HFFc6 (cell line): Measurements from ENCODE around the gene RHOBTB3. TPM values are rescaled to one million over a fixed set of nuclear protein-coding genes. Genes with fewer than 3 reads are reported as not detected.

Experiments used
- DNase-seq: peaks from one replicate; pipeline ENCODE4 v3.0.0-alpha.2; 2018
- H3K27ac Mint-ChIP-seq: 2 replicates; pipeline ENCODE4 v1.8.0; 2020; ENCODE audit warnings: mild to moderate bottlenecking, mixed read lengths
- H3K27me3 Mint-ChIP-seq: 2 replicates; pipeline ENCODE4 v1.8.0; 2021; ENCODE audit warnings: mild to moderate bottlenecking, moderate library complexity, mixed read lengths; ENCODE audit not compliant: insufficient read depth
- H3K36me3 Mint-ChIP-seq: 2 replicates; pipeline ENCODE4 v1.8.0; 2021; ENCODE audit warnings: low read depth, mixed read lengths
- H3K4me1 Mint-ChIP-seq: 2 replicates; pipeline ENCODE4 v1.8.0; 2020; ENCODE audit warnings: low read depth, mixed read lengths
- H3K4me3 Mint-ChIP-seq: 2 replicates; pipeline ENCODE4 v1.8.0; 2020; ENCODE audit warnings: mild to moderate bottlenecking, moderate library complexity, mixed read lengths
- H3K9me3 Mint-ChIP-seq: 2 replicates; pipeline ENCODE4 v1.8.0; 2020; ENCODE audit warnings: mild to moderate bottlenecking, mixed read lengths
- total RNA-seq, 6 experiments: library from RNA; stranded (reverse); fragmentation: NEBNext Ultra II Directional; extraction: Animal tissue kit (Norgen Biotek cat#: 25700); gene quantifications; 2 replicates in 1 of 6; 3 replicates in 5 of 6; pipeline ENCODE4 v1.2.3, GENCODE V29; 2021
- TF ChIP-seq, protein P1 (sequence below): fragments of 200-600 bp; sonication (generic); IDR thresholded peaks from 2 replicates; pipeline ENCODE4 v1.5.0; 2021; ENCODE audit warnings: antibody characterized with exemption, mild to moderate bottlenecking

RHOBTB3 gene
- total RNA-seq, 6 experiments from 2014 or later = 110 to 184 (median 160) TPM

DNA sequence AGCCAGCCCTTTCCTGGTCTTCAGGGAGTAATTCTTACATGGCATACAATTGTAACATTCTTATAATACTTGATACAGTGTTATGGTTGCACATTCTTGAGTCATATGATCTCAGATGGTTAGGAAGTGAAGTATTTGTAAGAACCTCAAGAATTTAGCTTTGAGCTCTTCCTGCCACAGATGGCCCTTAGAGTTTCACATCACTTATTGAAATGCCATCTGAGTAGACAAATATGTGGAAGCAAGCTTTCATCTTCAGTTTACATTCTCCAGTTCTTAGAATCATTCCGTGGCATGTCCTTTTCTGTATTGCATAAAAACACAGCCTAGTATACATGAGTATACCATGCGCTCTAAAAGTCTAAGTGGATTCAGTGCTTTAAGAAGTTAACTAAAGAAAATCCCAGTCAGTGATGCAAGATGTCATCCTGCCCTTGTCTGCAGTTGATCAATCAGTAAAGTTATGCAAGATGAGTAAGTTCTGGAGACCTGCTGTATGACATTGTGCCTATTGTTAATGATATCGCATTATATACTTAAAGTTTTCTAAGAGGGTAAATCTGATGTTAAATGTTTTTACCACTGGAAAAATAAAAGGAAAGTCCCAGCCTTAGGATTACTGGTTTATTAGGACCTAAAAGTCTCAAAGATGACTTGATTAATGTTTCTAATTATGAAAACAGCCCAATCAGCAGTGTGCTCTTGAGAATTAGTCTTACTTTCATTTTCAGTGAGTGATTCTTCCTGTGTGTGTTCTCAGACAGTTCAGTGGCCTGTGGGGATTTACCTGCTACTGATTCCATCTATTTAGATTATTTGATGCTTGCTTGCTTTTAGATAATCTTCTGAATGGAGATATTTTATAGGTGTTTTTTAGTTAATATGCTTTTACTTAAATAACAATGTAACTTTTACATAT, 29.4 kb downstream of the RHOBTB3 start:
- Mint-ChIP-seq H3K9me3 (no peaks in the 10 kb centered on the region), H3K4me1 (peaks cover 79% of the 10 kb centered on the region), H3K27ac (peak overlapping the region; percentile 84), H3K4me3 (peak overlapping the region; percentile 67), H3K27me3 (peaks cover 3% of the 10 kb centered on the region), H3K36me3 (peaks cover 66% of the 10 kb centered on the region)
- TF ChIP-seq, protein P1, sequence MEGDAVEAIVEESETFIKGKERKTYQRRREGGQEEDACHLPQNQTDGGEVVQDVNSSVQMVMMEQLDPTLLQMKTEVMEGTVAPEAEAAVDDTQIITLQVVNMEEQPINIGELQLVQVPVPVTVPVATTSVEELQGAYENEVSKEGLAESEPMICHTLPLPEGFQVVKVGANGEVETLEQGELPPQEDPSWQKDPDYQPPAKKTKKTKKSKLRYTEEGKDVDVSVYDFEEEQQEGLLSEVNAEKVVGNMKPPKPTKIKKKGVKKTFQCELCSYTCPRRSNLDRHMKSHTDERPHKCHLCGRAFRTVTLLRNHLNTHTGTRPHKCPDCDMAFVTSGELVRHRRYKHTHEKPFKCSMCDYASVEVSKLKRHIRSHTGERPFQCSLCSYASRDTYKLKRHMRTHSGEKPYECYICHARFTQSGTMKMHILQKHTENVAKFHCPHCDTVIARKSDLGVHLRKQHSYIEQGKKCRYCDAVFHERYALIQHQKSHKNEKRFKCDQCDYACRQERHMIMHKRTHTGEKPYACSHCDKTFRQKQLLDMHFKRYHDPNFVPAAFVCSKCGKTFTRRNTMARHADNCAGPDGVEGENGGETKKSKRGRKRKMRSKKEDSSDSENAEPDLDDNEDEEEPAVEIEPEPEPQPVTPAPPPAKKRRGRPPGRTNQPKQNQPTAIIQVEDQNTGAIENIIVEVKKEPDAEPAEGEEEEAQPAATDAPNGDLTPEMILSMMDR = no peak
- peak; percentile 95 for DNase-seq

DNA sequence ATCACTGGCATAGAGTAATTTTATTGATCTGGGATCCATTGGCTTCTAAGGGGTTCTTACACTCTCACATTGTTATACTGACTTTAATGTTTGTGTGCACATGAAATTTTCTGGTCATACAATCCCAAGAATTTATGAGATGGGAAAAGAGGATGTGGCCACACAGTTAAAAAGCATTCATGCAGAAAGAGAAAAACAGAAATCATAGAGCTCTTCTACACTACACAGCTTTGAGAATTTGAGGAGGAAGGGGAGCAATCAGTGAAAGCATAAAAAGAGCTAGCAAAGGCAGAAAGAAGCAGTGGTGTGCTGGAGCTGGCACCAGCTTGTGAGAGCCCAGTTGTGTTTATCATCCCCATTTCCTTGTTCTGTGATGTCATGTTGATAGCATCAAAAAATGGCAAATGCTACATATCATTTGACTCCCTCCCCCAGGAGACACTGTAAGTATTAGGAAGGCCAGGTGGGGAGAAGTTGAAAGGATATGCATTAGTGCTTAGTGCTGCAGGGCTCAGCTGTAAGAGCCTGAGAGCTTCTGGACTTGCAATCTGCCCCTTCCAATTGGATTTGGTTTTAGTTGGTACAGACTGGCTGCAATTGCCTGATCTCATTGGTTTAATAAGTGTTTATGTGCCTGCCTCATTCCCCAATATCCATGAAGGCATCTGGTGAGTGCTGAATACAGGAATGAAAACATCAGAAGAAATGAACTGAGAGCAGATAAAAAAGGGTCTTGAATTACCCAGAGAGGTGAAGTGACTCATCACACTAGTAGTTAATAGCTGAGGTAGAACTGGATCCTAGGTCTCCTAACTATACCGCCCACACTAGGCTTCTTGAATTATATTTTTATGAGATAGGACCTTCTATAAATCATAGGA, 30.9 kb downstream of the RHOBTB3 start:
- Mint-ChIP-seq H3K4me1 (peaks cover 71% of the 10 kb centered on the region), H3K36me3 (peaks cover 69% of the 10 kb centered on the region), H3K9me3 (no peaks in the 10 kb centered on the region), H3K4me3 (peak overlapping the region; percentile 67), H3K27me3 (peaks cover 3% of the 10 kb centered on the region), H3K27ac (peak overlapping the region; percentile 84)
- TF ChIP-seq, protein P1 = no peak
- peak; percentile 87 for DNase-seq

DNA sequence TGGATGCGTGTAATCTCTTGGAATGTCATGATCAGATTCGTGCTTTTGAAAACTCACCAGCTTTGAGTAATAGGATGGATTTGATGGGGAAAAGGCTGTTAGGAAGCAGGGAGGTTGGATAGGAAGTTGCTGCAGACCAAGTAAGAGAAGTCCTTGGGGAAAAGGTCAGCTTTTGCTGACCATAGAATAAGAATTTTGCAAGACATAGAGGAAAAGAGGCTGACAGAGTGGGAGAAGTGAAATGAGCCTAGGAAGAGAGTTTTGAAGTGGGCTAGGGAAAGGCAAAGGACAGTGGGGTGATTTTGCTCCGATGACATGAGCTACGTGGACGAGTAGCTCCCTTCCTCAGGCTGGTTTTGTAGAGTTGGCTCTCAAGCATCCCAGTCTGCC, 31.5 kb downstream of the RHOBTB3 start:
- H3K36me3 Mint-ChIP-seq = peaks cover 65% of the 10 kb centered on the region
- peak overlapping the region; percentile 61 for H3K4me3 Mint-ChIP-seq
- TF ChIP-seq, protein P1 = no peak
- H3K27ac Mint-ChIP-seq = peak overlapping the region; percentile 84
- H3K9me3 Mint-ChIP-seq = no peaks in the 10 kb centered on the region
- DNase-seq = no peak
- peaks cover 70% of the 10 kb centered on the region for H3K4me1 Mint-ChIP-seq
- H3K27me3 Mint-ChIP-seq = peaks cover 3% of the 10 kb centered on the region

DNA sequence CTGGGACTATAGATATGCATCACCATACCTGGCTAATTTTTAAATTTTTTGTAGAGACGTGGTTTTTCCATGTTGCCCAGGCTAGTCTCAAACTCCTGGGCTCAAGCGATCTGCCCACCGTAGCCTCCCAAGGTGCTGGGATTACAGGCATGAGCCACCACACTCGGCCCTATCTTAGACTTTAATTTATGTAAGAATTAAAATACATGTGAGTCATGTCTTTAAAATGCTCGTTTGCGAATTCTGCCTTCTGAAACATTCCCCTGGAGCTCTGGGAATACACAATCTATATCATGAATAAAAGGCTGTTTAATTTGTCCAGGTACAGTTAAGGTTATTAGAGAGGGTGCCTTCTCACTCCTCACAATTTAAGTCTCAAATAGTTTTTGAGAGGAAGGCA, 32.8 kb downstream of the RHOBTB3 start:
- H3K4me1 Mint-ChIP-seq = peaks cover 57% of the 10 kb centered on the region
- H3K9me3 Mint-ChIP-seq = no peaks in the 10 kb centered on the region
- H3K36me3 Mint-ChIP-seq = peaks cover 59% of the 10 kb centered on the region
- no peak for DNase-seq
- TF ChIP-seq, protein P1 = no peak
- H3K27ac Mint-ChIP-seq = no peak overlapping the region
- H3K4me3 Mint-ChIP-seq = peak overlapping the region; percentile 32; the same call in 1 of the 2 replicates
- H3K27me3 Mint-ChIP-seq = peaks cover 3% of the 10 kb centered on the region

DNA sequence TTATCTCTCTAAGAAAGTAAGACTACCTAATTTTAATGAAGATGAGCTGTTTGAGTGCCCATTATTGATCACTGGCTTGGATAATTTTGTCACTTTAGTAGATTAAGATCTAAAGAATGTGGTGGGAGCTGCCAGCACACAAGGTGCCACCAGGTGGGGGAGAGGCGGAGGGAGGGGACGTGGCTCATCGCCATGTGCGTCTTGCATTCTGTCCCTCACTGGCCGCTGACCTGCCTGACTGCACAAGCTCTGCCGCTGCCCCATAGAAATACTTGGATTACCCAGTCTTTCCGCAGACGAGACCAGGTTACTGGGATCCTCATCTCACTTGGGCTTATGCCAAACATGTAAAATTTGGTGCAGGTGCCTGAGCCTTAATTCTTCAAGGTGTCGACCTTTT, 37.6 kb downstream of the RHOBTB3 start:
- no peak overlapping the region for H3K4me3 Mint-ChIP-seq
- TF ChIP-seq, protein P1 = no peak
- H3K9me3 Mint-ChIP-seq = no peaks in the 10 kb centered on the region
- no peaks in the 10 kb centered on the region; the same call in none of the 2 replicates for H3K27me3 Mint-ChIP-seq
- no peak for DNase-seq
- no peak overlapping the region for H3K27ac Mint-ChIP-seq
- peaks cover 39% of the 10 kb centered on the region for H3K4me1 Mint-ChIP-seq
- H3K36me3 Mint-ChIP-seq = peaks cover 75% of the 10 kb centered on the region
